Mesenchymal stem cell (in vitro differentiated cells and primary cell): ENCODE data around the gene ZNF446.
A peak's percentile ranks its signal among the peaks of the same experiment; 100 is the strongest.
"Not testable (repeated sequence)": the region's sequence is repeated elsewhere in the genome, so short reads cannot be mapped to it uniquely, and the experiment has no call there.

Experiments
- DNase-seq: peaks from one replicate; pipeline ENCODE4 v3.0.0-alpha.2; 2013
- H2AFZ ChIP-seq: one replicate; pipeline ENCODE4 v1.6.1; 2013; ENCODE audit warnings: low read depth, mild to moderate bottlenecking, control low read depth, inconsistent platforms, low read length, moderate library complexity
- H2AK5ac ChIP-seq: 2 replicates; pipeline ENCODE4 v1.6.1; 2013; ENCODE audit warnings: low read length, moderate library complexity, mild to moderate bottlenecking, inconsistent platforms; ENCODE audit not compliant: severe bottlenecking
- H2BK120ac ChIP-seq: one replicate; pipeline ENCODE4 v1.6.1; 2013; ENCODE audit warnings: low read depth, mild to moderate bottlenecking, inconsistent platforms, low read length, moderate library complexity
- H2BK12ac ChIP-seq, 2 experiments: one replicate each; pipeline ENCODE4 v1.6.1; 2013; ENCODE audit warnings: inconsistent platforms in 2 of 2, low read length in 2 of 2, mild to moderate bottlenecking in 2 of 2, moderate library complexity in 2 of 2, control low read depth in 1 of 2
- H2BK15ac ChIP-seq: one replicate; pipeline ENCODE4 v1.6.1; 2013; ENCODE audit warnings: mild to moderate bottlenecking, low read depth, inconsistent platforms; ENCODE audit not compliant: poor library complexity, severe bottlenecking
- H2BK5ac ChIP-seq: 2 replicates; pipeline ENCODE4 v1.6.1; 2013; ENCODE audit warnings: low read depth, mild to moderate bottlenecking, low read length, control low read depth, inconsistent platforms; ENCODE audit not compliant: poor library complexity, severe bottlenecking
- H3K14ac ChIP-seq, 2 experiments: one replicate each; pipeline ENCODE4 v1.6.1; 2013; ENCODE audit warnings: inconsistent platforms in 2 of 2, low read length in 2 of 2, control low read depth in 1 of 2, mild to moderate bottlenecking in 1 of 2, moderate library complexity in 1 of 2
- H3K18ac ChIP-seq, 2 experiments: one replicate each; pipeline ENCODE4 v1.6.1; 2013; ENCODE audit warnings: inconsistent platforms in 2 of 2, low read length in 2 of 2, control low read depth in 1 of 2, low read depth in 1 of 2, mild to moderate bottlenecking in 1 of 2
- H3K23ac ChIP-seq, 2 experiments: one replicate each; pipeline ENCODE4 v1.6.1; 2013; ENCODE audit warnings: inconsistent platforms in 2 of 2, low read length in 2 of 2, mild to moderate bottlenecking in 2 of 2, moderate library complexity in 2 of 2, control low read depth in 1 of 2
- H3K27ac ChIP-seq: 2 replicates; pipeline ENCODE4 v1.5.1; 2013; ENCODE audit warnings: mild to moderate bottlenecking, moderate library complexity, low read length, control low read depth, inconsistent platforms; ENCODE audit not compliant: poor library complexity, severe bottlenecking
- H3K27me3 ChIP-seq, 2 experiments: 2 replicates each; pipeline versions ENCODE4 v1.6.1 to v1.7.0; 2013; ENCODE audit warnings: low read length in 2 of 2, mild to moderate bottlenecking in 2 of 2, moderate library complexity in 2 of 2, control low read depth in 1 of 2, inconsistent platforms in 1 of 2; ENCODE audit not compliant: control insufficient read depth in 1 of 2, insufficient read depth in 1 of 2
- H3K36me3 ChIP-seq, 2 experiments: 2 replicates each; pipeline versions ENCODE4 v1.6.1 to v1.7.0; 2013; ENCODE audit warnings: low read length in 2 of 2, control low read depth in 1 of 2, inconsistent platforms in 1 of 2, low read depth in 1 of 2, mild to moderate bottlenecking in 1 of 2; ENCODE audit not compliant: insufficient read depth in 2 of 2, control insufficient read depth in 1 of 2
- H3K4ac ChIP-seq, 2 experiments: one replicate each; pipeline ENCODE4 v1.6.1; 2013; ENCODE audit warnings: inconsistent platforms in 2 of 2, low read length in 2 of 2, mild to moderate bottlenecking in 2 of 2, moderate library complexity in 2 of 2, control low read depth in 1 of 2, low read depth in 1 of 2
- H3K4me1 ChIP-seq: 2 replicates; pipeline ENCODE4 v1.6.1; 2013; ENCODE audit warnings: low read depth, low read length, control low read depth; ENCODE audit not compliant: control insufficient read depth, insufficient read depth
- H3K4me2 ChIP-seq: 2 replicates; pipeline ENCODE4 v1.6.1; 2013; ENCODE audit warnings: low read length, mild to moderate bottlenecking, inconsistent platforms; ENCODE audit not compliant: poor library complexity, severe bottlenecking
- H3K4me3 ChIP-seq, 2 experiments: 2 replicates each; pipeline versions ENCODE4 v1.5.1 to v1.7.0; 2013; ENCODE audit warnings: low read length in 2 of 2, mild to moderate bottlenecking in 2 of 2, control low read depth in 1 of 2, low read depth in 1 of 2; ENCODE audit not compliant: insufficient read depth in 1 of 2
- H3K79me1 ChIP-seq: replicated peaks from 2 replicates; pipeline ENCODE4 v1.6.1; 2013; ENCODE audit warnings: mild to moderate bottlenecking, control low read depth, low read length, inconsistent platforms; ENCODE audit not compliant: poor library complexity, severe bottlenecking
- H3K9ac ChIP-seq: 2 replicates; pipeline ENCODE4 v1.7.0; 2013; ENCODE audit warnings: mild to moderate bottlenecking, low read length, moderate library complexity
- H3K9me3 ChIP-seq: 2 replicates; pipeline ENCODE4 v1.7.0; 2013; ENCODE audit warnings: mild to moderate bottlenecking, low read length; ENCODE audit not compliant: control insufficient read depth
- H4K8ac ChIP-seq: one replicate; pipeline ENCODE4 v1.6.1; 2013; ENCODE audit warnings: inconsistent platforms, mild to moderate bottlenecking, low read length, moderate library complexity
- H4K91ac ChIP-seq: one replicate; pipeline ENCODE4 v1.6.1; 2013; ENCODE audit warnings: mild to moderate bottlenecking, low read length, inconsistent platforms
- WGBS: methylation state at CpG from one replicate; pipeline ENCODE4 v1.1.7; 2013; ENCODE audit warnings: mixed read lengths; 5-methylcytosine and 5-hydroxymethylcytosine counted together

Gene ZNF446

GRCh38 chr19:58500242-58500641 lies 24.1 kb downstream of the ZNF446 start:
- H2BK15ac ChIP-seq, result peak overlapping the region; percentile 56
- DNase-seq, result no peak
- peak overlapping the region; percentile 75 for H4K91ac ChIP-seq
- H2AK5ac ChIP-seq, result no peak overlapping the region
- no peaks in the 10 kb centered on the region for H3K27me3 ChIP-seq
- H3K36me3 ChIP-seq, result peaks cover 0 to 3% of the 10 kb centered on the region in 2 experiments
- H3K4ac ChIP-seq, result no peak overlapping the region
- no peak overlapping the region for H3K23ac ChIP-seq
- peaks cover 16% of the 10 kb centered on the region for H3K79me1 ChIP-seq
- H4K8ac ChIP-seq, result peak overlapping the region; percentile 65
- no peak overlapping the region for H2AFZ ChIP-seq
- H3K9ac ChIP-seq, result peak overlapping the region; percentile 89
- peak overlapping the region; percentile 69 for H3K4me2 ChIP-seq
- no peaks in the 10 kb centered on the region for H3K9me3 ChIP-seq
- no peak overlapping the region for H2BK5ac ChIP-seq
- 97% methylated on average over 14 of the region's 14 CpGs for WGBS
- H3K4me3 ChIP-seq, result peak overlapping the region; percentile 0 to 85
- no peak overlapping the region for H3K14ac ChIP-seq
- H2BK120ac ChIP-seq, result no peak overlapping the region
- H2BK12ac ChIP-seq, result no peak overlapping the region
- peaks cover 15% of the 10 kb centered on the region for H3K4me1 ChIP-seq
- H3K18ac ChIP-seq, result no peak overlapping the region
- H3K27ac ChIP-seq, result no peak overlapping the region

- DNase-seq, H2AK5ac ChIP-seq, H4K8ac ChIP-seq, H3K4me2 ChIP-seq, H2AFZ ChIP-seq, H3K23ac ChIP-seq, H3K18ac ChIP-seq, H3K27ac ChIP-seq, H2BK120ac ChIP-seq, H3K14ac ChIP-seq, H2BK5ac ChIP-seq, H2BK12ac ChIP-seq, H3K79me1 ChIP-seq, H3K4me1 ChIP-seq, H2BK15ac ChIP-seq, H3K4ac ChIP-seq, H3K27me3 ChIP-seq, H3K4me3 ChIP-seq, H3K9ac ChIP-seq, H3K9me3 ChIP-seq, H4K91ac ChIP-seq: not testable (repeated sequence)
- WGBS, result 81% methylated on average over 6 of the region's 8 CpGs
- H3K36me3 ChIP-seq, result peaks cover 6 to 23% of the 10 kb centered on the region in 2 experiments
Observed at GRCh38 chr19:58507602-58508223, 31.6 kb downstream of the ZNF446 start.

- no peak overlapping the region for H2BK15ac ChIP-seq
- no peak overlapping the region for H3K27ac ChIP-seq
- no peak overlapping the region for H2AFZ ChIP-seq
- no peaks in the 10 kb centered on the region for H3K9me3 ChIP-seq
- H3K27me3 ChIP-seq, result no peaks in the 10 kb centered on the region
- H2BK120ac ChIP-seq, result no peak overlapping the region
- H2BK12ac ChIP-seq, result no peak overlapping the region
- peaks cover 6 to 43% of the 10 kb centered on the region in 2 experiments for H3K36me3 ChIP-seq
- no peak overlapping the region for H3K23ac ChIP-seq
- H4K8ac ChIP-seq, result peak overlapping the region; percentile 55
- no peak overlapping the region for H3K4me3 ChIP-seq
- H3K79me1 ChIP-seq, result peaks cover 20% of the 10 kb centered on the region
- no peak overlapping the region for H4K91ac ChIP-seq
- no peak overlapping the region for H2BK5ac ChIP-seq
- peaks cover 7% of the 10 kb centered on the region for H3K4me1 ChIP-seq
- no peak overlapping the region for H3K14ac ChIP-seq
- 93% methylated on average over 11 of the region's 11 CpGs for WGBS
- no peak overlapping the region for H3K4ac ChIP-seq
- DNase-seq, result no peak
- H3K9ac ChIP-seq, result no peak overlapping the region
- H3K18ac ChIP-seq, result no peak overlapping the region
- no peak overlapping the region for H3K4me2 ChIP-seq
- no peak overlapping the region for H2AK5ac ChIP-seq
Observed at GRCh38 chr19:58509731-58510083, 33.6 kb downstream of the ZNF446 start.

GRCh38 chr19:58510084-58510862 lies 34.1 kb downstream of the ZNF446 start:
- no peak overlapping the region for H4K91ac ChIP-seq
- H3K27ac ChIP-seq, result no peak overlapping the region
- H3K9me3 ChIP-seq, result no peaks in the 10 kb centered on the region
- no peak for DNase-seq
- no peak overlapping the region for H3K9ac ChIP-seq
- H3K18ac ChIP-seq, result no peak overlapping the region
- no peak overlapping the region for H3K14ac ChIP-seq
- H2BK12ac ChIP-seq, result no peak overlapping the region
- H4K8ac ChIP-seq, result peak overlapping the region; percentile 55
- H3K23ac ChIP-seq, result no peak overlapping the region
- H3K4me2 ChIP-seq, result no peak overlapping the region
- 87% methylated on average over 4 of the region's 8 CpGs for WGBS
- H2BK15ac ChIP-seq, result no peak overlapping the region
- H3K4me3 ChIP-seq, result no peak overlapping the region
- no peaks in the 10 kb centered on the region for H3K27me3 ChIP-seq
- no peak overlapping the region for H2AK5ac ChIP-seq
- no peak overlapping the region for H2AFZ ChIP-seq
- H3K79me1 ChIP-seq, result peaks cover 21% of the 10 kb centered on the region
- no peak overlapping the region for H3K4ac ChIP-seq
- no peak overlapping the region for H2BK5ac ChIP-seq
- peaks cover 8% of the 10 kb centered on the region for H3K4me1 ChIP-seq
- peaks cover 7 to 45% of the 10 kb centered on the region in 2 experiments for H3K36me3 ChIP-seq
- H2BK120ac ChIP-seq, result no peak overlapping the region
